Measurements from ENCODE around the gene SOD1. TPM values are rescaled to one million over a fixed set of nuclear protein-coding genes. Genes with fewer than 3 reads are reported as not detected.

Gene SOD1
- total and polyA plus RNA-seq, 10 of the 15 experiments (the other 5 are each of a cell fraction or from before 2014, with no cell fraction given), result 171 to 710 (median 313) TPM

DNA sequence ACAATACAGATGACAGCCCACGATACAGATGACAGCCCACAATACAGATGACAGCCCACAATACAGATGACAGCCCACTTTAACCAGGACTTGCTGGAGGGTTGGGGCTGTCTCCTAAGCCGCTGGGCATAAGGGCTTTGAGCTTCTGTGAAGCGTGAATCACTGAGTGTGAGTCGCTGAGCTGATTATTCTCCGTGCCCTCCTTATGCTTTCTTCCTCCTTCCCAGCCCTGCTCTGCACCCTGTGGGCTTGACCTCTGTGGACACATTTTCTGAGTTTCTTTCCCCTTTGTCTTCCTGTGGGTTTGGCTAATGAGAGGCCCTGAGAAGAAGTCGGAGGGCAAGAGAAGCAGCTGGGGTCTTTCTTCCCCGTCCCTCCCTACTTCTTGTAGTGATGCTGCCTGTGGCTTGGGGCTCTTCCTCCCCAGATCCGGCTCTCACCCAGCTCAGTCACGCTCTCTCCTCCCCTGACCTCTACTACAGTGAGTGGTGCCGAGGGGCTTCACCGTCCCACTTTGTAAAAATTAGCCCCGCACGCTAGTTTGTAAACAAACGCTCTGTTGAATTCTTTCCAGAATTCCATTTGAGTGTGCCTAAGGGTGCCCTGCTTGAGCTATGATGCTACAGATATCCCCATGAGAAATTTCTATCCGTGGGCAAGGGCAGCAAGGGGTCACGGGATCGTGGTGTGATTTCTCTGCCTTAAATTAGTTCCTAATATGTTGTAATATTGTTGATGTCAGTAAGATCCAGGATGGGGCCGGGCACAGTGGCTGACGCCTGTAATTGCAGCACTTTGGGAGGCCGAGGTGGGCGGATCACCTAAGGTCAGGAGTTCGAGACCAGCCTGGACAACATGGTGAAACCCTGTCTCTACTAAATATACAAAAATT is 46.4 kb upstream of the SOD1 start (continued):
- no peak for TF ChIP-seq MEF2A (IDR thresholded peaks at IDR 0.05; ENCODE audit: insufficient read depth, low read depth, low read length)

DNA sequence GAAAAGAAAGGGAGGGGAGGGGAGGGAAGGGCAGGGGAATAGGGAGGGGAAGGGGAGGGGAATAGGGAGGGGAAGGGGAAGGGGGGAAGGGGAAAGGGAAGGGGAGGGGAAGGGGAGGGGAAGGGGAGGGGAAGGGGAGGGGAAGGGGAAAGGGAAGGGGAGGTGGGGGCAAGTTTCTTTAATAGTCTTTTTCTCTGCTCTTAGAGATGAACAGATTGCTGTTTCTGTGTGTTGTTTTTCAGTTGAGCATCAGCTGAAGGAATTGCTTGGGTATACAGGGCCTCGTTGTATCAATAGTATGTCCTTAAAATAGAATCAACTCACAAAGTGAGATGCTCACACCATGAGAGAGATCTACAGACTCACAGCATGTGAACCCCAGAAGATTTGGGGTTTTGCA is 44.8 kb upstream of the SOD1 start:
- FAIRE-seq, result no peak
- Histone ChIP-seq H3K36me3 (ENCODE audit: control insufficient read depth in 2 of 2, insufficient read depth in 2 of 2, low read length in 1 of 2) (no peaks in the 10 kb centered on the region), H3K9me3 (replicated peaks; ENCODE audit: control insufficient read depth, insufficient read depth, low read length) (peaks cover 3% of the 10 kb centered on the region; the same call in 1 of the 3 replicates), H3K27ac (ENCODE audit: control insufficient read depth, insufficient read depth) (no peak overlapping the region), H3K4me3 (no peak overlapping the region), H3K4me1 (ENCODE audit: control insufficient read depth, insufficient read depth, low read length) (no peaks in the 10 kb centered on the region), H3K79me2 (ENCODE audit: control insufficient read depth, insufficient read depth, low read length) (no peaks in the 10 kb centered on the region), H3K9ac (ENCODE audit: control insufficient read depth, insufficient read depth, low read length) (no peak overlapping the region), H3K4me2 (ENCODE audit: control insufficient read depth, insufficient read depth) (no peak overlapping the region), H2AFZ (ENCODE audit: control insufficient read depth, low read depth, low read length) (no peak overlapping the region), H4K20me1 (ENCODE audit: control insufficient read depth, insufficient read depth) (no peaks in the 10 kb centered on the region), H3K27me3 (replicated peaks in 1 of 2; ENCODE audit: control insufficient read depth in 2 of 2, insufficient read depth in 2 of 2, low read length in 1 of 2) (no peaks in the 10 kb centered on the region)
- intact Hi-C loops (cut with micrococcal nuclease; ENCODE audit: unreplicated experiment) (no loop called here), in situ Hi-C loops (cut with MboI) (no loop called here)
- RAD21 ChIA-PET (ENCODE audit: unreplicated experiment), result no interaction called here
- SMC1A ChIA-PET (ENCODE audit: uncharacterized antibody, unreplicated experiment), result no interaction called here
- WGBS (ENCODE audit: insufficient coverage, insufficient replicate concordance, low lambda C conversion rate, missing lambda C conversion rate), result 17% methylated on average over 1 of the region's 1 CpG
- CTCF ChIA-PET, result no interaction called here
- no peak for DNase-seq (ENCODE audit: low read depth, low spot score)
- ATAC-seq, result no peak
- TF ChIP-seq DPF2 (IDR thresholded peaks at IDR 0.05), result no peak
- TF ChIP-seq NR2F1 (conservative IDR thresholded peaks at IDR 0.05), result no peak
- no peak for TF ChIP-seq RBBP5 (conservative IDR thresholded peaks at IDR 0.05)
- no peak for TF ChIP-seq JUNB (IDR thresholded peaks at IDR 0.05)
- TF ChIP-seq, protein P1, sequence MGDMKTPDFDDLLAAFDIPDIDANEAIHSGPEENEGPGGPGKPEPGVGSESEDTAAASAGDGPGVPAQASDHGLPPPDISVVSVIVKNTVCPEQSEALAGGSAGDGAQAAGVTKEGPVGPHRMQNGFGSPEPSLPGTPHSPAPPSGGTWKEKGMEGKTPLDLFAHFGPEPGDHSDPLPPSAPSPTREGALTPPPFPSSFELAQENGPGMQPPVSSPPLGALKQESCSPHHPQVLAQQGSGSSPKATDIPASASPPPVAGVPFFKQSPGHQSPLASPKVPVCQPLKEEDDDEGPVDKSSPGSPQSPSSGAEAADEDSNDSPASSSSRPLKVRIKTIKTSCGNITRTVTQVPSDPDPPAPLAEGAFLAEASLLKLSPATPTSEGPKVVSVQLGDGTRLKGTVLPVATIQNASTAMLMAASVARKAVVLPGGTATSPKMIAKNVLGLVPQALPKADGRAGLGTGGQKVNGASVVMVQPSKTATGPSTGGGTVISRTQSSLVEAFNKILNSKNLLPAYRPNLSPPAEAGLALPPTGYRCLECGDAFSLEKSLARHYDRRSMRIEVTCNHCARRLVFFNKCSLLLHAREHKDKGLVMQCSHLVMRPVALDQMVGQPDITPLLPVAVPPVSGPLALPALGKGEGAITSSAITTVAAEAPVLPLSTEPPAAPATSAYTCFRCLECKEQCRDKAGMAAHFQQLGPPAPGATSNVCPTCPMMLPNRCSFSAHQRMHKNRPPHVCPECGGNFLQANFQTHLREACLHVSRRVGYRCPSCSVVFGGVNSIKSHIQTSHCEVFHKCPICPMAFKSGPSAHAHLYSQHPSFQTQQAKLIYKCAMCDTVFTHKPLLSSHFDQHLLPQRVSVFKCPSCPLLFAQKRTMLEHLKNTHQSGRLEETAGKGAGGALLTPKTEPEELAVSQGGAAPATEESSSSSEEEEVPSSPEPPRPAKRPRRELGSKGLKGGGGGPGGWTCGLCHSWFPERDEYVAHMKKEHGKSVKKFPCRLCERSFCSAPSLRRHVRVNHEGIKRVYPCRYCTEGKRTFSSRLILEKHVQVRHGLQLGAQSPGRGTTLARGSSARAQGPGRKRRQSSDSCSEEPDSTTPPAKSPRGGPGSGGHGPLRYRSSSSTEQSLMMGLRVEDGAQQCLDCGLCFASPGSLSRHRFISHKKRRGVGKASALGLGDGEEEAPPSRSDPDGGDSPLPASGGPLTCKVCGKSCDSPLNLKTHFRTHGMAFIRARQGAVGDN (IDR thresholded peaks at IDR 0.05), result no peak
- no peak for TF ChIP-seq TCF7 (IDR thresholded peaks at IDR 0.05; ENCODE audit: borderline replicate concordance)
- no peak for TF ChIP-seq RUNX3 (IDR thresholded peaks at IDR 0.05; ENCODE audit: low read length)
- TF ChIP-seq POU2F2 (IDR thresholded peaks at IDR 0.05; ENCODE audit: borderline replicate concordance, low read depth, low read length), result no peak
- no peak for TF ChIP-seq NFIC (IDR thresholded peaks at IDR 0.05; ENCODE audit: low read depth, low read length)
- no peak for TF ChIP-seq YBX1 (IDR thresholded peaks at IDR 0.05)
- POLR2A ChIA-PET, result no interaction called here
- BruUV-seq (replicated peaks), result no TSS peak

All from GM12878 (cell line).